ELF-1 (cell line): Measurements from ENCODE around the gene PRDX5.

Experiments
- DNase-seq: peaks from one replicate; pipeline ENCODE4 v3.0.0-alpha.2; 2016; ENCODE audit warnings: low read depth, low spot score

Gene PRDX5

GRCh38 chr11:64317961-64318765, at the start of gene PRDX5:
PRDX5 (plus strand) TSS chr11:64318121; CDS start chr11:64318216, 95 bp downstream.
- DNase-seq = peak; percentile 97

DNA sequence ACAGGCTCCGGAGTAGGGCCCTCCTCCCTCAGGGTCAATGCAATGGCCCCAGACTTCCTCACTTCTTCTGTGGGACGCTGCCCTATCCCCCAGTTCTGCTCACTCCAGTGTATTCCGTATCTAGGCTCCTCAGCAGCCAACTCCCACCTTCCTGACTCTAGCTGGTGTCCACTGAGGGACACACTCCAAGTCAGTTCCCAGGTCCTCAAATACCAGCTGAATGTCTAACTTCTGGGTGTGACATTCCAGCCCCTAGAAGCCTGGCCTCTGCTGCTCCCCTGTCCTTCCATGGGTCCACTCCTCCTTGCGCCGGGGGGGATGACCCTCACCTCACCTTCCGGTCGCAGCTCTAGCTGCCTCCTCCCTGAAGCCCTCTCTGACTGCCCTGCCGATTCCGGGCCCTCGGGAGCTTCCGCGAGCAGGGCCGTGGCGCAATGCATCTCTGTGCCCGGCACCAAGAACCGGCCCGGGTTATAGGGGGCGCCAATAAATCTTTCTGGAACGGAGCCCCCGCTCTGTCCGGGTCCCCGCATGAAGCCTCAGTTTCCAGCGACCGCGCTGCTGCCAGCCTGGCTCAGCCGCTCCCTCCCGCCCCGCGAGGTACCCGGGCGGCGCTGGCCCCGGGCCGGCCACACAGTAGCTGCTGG, 48.9 kb upstream of the PRDX5 start:
- DNase-seq = peak; percentile 87

- DNase-seq = peak; percentile 100
Measured at GRCh38 chr11:64269540-64270220, 48.2 kb upstream of the PRDX5 start.

DNA sequence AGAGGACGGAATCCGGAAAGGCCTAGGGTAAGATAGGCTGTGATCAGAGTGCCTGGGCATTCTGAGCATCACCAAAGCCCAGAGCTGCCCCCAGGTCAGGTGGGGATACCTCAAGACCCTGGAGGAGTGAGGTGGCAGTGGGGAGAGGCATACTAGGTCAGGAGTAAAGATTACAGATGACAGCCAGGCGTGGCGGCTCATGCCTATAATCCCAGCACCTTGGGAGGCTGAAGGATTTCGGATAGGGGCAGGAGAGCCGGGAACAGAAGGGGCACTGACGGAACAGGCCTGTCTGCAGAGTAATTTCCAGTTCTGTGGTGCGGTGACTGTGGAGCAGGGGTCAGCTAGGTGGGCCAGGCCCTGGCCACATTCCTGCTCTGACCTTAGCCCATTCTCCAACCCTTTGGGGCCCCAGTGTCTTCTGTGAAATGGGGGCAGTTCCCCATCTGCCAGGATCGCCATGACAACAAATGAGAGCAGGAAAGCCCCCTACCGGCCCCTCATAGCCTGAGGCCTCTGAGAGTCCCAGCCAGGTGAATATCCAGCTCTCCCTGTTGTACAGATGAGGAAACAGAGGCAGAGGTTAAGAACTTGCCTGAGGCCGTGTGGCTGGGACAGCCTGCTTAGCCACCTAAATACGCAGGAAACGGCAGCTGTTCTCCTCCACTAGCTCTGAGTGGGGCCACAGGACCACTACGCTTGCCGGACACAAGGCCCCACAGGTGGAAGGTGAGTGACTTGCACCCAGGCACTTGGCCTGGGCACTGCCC, 42.7 kb upstream of the PRDX5 start:
- peak; percentile 71 for DNase-seq

GRCh38 chr11:64275841-64276240, 42.1 kb upstream of the PRDX5 start:
- no peak for DNase-seq

GRCh38 chr11:64276653-64277431, 41.1 kb upstream of the PRDX5 start:
- no peak for DNase-seq

GRCh38 chr11:64278576-64279190, 39.2 kb upstream of the PRDX5 start:
- DNase-seq = no peak

- no peak for DNase-seq
Measured at GRCh38 chr11:64281957-64282770, 35.8 kb upstream of the PRDX5 start.

GRCh38 chr11:64283092-64283491, 34.8 kb upstream of the PRDX5 start:
- no peak for DNase-seq

GRCh38 chr11:64284048-64284961, 33.6 kb upstream of the PRDX5 start, which contains the start of gene BAD:
BAD (minus strand) TSS chr11:64284665; CDS start chr11:64284368, 297 bp downstream.
- peak; percentile 97 for DNase-seq

GRCh38 chr11:64284962-64285884, 32.7 kb upstream of the PRDX5 start, which contains the start of gene GPR137:
GPR137 (plus strand) TSS chr11:64285848; CDS start chr11:64286525, 677 bp downstream.
- peak; percentile 88 for DNase-seq

GRCh38 chr11:64285885-64286800, 31.8 kb upstream of the PRDX5 start:
- no peak for DNase-seq

- no peak for DNase-seq
Measured at GRCh38 chr11:64286801-64287159, 31.1 kb upstream of the PRDX5 start.

GRCh38 chr11:64287676-64288352, 30.1 kb upstream of the PRDX5 start:
- no peak for DNase-seq

DNA sequence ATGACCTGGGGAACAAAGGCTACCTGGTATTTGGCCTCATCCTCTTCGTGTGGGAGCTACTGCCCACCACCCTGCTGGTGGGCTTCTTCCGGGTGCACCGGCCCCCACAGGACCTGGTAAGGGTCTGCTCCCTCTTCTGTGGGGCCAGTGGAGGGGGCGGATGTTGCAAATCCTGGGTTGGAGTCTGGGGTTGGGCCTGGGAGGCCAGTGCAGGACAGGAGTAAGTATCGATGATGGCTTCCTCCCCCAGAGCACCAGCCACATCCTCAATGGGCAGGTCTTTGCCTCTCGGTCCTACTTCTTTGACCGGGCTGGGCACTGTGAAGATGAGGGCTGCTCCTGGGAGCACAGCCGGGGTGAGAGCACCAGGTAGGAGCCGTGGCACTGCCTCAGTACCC, 29.6 kb upstream of the PRDX5 start:
- no peak for DNase-seq
